ENCODE data around the gene BCL7B. TPM values are rescaled to one million over a fixed set of nuclear protein-coding genes. Genes with fewer than 3 reads are reported as not detected.
A peak's percentile ranks its signal among the peaks of the same experiment; 100 is the strongest.

The BCL7B gene
- total and polyA plus RNA-seq, 2 of the 13 experiments (the other 11 are each of a cell fraction or from before 2014, with no cell fraction given) = 24.3 to 38.2 TPM

DNA sequence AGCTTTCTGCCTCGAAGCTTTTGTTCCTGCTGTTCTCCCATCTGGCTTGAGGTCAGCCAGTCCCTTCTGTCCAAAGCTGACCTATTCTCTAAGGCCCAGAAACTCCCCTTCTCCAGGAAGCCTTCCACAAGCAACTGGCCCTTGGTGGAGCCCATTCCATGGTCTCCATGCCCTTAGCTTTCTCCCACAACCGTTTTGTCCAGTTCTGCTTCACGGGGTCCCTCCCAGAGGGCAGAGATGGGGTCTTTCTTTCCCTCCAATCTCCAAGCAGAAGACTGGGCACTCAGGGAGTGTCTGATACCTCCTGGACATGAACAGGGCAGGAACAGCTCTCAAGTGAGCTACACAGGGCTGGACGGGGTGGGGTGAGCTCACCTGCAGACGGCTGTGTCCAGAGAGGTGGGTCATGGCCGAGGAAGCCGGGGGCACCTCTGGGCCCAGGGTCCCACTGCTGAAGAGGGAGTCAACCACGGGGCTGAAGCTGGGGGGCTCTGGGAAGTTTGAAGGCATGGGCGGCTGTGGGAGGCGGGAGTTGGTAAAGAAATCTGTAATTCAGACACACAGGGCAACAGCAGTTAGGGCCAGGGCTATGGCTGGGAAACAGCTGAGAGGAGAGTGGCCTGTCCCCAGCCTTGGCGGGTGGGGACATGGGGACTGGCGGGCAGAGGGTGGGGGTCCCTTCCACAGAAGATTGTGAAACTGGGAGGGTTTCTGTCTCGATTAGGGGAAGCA lies 41.8 kb upstream of the BCL7B start (continued):
- TF ChIP-seq, protein P1, sequence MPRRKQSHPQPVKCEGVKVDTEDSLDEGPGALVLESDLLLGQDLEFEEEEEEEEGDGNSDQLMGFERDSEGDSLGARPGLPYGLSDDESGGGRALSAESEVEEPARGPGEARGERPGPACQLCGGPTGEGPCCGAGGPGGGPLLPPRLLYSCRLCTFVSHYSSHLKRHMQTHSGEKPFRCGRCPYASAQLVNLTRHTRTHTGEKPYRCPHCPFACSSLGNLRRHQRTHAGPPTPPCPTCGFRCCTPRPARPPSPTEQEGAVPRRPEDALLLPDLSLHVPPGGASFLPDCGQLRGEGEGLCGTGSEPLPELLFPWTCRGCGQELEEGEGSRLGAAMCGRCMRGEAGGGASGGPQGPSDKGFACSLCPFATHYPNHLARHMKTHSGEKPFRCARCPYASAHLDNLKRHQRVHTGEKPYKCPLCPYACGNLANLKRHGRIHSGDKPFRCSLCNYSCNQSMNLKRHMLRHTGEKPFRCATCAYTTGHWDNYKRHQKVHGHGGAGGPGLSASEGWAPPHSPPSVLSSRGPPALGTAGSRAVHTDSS (CRISPR knock-in tag; conservative IDR thresholded peaks at IDR 0.05) = no peak
- peak; percentile 100 for TF ChIP-seq AGO1 (IDR thresholded peaks at IDR 0.05; ENCODE audit: low read depth, low read length, poor library complexity, severe bottlenecking)
- TF ChIP-seq, protein P2, sequence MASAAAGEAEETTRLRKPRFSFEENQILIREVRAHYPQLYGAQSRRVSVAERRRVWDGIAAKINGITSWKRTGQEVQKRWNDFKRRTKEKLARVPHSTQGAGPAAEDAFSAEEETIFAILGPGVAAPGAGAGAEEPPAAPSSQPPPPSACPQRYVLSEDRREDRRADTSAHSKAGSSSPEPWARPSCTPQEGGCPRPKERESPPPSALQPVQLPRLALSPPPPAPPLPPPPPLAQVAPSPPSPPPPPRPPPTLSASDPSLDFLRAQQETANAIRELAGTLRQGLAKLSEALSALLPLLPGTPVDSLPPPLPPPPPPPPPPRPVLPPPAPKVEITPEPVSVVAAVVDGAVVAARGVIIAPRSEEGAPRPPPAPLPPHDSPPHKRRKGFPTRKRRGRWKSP (CRISPR knock-in tag; IDR thresholded peaks at IDR 0.05) = no peak
- 0 out of 2 replicates have a peak, but pooled peaks have one; percentile 13 for TF ChIP-seq NCOA2 (CRISPR knock-in tag; IDR thresholded peaks at IDR 0.05)
- no peak for TF ChIP-seq RORA (CRISPR knock-in tag; IDR thresholded peaks at IDR 0.05)
- TF ChIP-seq ZNF768 (CRISPR knock-in tag; IDR thresholded peaks at IDR 0.05) = peak; percentile 45; the same call in 1 of the 2 replicates
- TF ChIP-seq, protein P3, sequence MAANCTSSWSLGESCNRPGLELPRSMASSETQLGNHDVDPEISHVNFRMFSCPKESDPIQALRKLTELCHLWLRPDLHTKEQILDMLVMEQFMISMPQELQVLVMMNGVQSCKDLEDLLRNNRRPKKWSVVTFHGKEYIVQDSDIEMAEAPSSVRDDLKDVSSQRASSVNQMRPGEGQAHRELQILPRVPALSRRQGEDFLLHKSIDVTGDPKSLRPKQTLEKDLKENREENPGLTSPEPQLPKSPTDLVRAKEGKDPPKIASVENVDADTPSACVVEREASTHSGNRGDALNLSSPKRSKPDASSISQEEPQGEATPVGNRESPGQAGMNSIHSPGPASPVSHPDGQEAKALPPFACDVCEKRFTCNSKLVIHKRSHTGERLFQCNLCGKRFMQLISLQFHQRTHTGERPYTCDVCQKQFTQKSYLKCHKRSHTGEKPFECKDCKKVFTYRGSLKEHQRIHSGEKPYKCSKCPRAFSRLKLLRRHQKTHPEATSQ (CRISPR knock-in tag; IDR thresholded peaks at IDR 0.05; ENCODE audit: borderline replicate concordance) = 0 out of 2 replicates have a peak, but pooled peaks have one; percentile 68
- TF ChIP-seq AKAP8 (CRISPR knock-in tag; IDR thresholded peaks at IDR 0.05) = peak; percentile 79
- TF ChIP-seq SSRP1 (CRISPR knock-in tag; IDR thresholded peaks at IDR 0.05) = peak; percentile 98
- peak; percentile 45; the same call in 1 of the 2 replicates for TF ChIP-seq TOPORS (CRISPR knock-in tag; IDR thresholded peaks at IDR 0.05)
- 0 out of 2 replicates have a peak, but pooled peaks have one; percentile 16 for TF ChIP-seq GABPB1 (CRISPR knock-in tag; IDR thresholded peaks at IDR 0.05)
- no peak for TF ChIP-seq ZNF354B (CRISPR knock-in tag; IDR thresholded peaks at IDR 0.05)
- TF ChIP-seq SRSF4 (IDR thresholded peaks at IDR 0.05; ENCODE audit: low read depth, low read length, poor library complexity, severe bottlenecking) = peak; percentile 87
- TF ChIP-seq, protein P4, sequence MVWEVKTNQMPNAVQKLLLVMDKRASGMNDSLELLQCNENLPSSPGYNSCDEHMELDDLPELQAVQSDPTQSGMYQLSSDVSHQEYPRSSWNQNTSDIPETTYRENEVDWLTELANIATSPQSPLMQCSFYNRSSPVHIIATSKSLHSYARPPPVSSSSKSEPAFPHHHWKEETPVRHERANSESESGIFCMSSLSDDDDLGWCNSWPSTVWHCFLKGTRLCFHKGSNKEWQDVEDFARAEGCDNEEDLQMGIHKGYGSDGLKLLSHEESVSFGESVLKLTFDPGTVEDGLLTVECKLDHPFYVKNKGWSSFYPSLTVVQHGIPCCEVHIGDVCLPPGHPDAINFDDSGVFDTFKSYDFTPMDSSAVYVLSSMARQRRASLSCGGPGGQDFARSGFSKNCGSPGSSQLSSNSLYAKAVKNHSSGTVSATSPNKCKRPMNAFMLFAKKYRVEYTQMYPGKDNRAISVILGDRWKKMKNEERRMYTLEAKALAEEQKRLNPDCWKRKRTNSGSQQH (CRISPR knock-in tag; IDR thresholded peaks at IDR 0.05; ENCODE audit: low read depth) = no peak
- no peak for TF ChIP-seq RBFOX2 (IDR thresholded peaks at IDR 0.05; ENCODE audit: low read depth, low read length)
- TF ChIP-seq, protein P5, sequence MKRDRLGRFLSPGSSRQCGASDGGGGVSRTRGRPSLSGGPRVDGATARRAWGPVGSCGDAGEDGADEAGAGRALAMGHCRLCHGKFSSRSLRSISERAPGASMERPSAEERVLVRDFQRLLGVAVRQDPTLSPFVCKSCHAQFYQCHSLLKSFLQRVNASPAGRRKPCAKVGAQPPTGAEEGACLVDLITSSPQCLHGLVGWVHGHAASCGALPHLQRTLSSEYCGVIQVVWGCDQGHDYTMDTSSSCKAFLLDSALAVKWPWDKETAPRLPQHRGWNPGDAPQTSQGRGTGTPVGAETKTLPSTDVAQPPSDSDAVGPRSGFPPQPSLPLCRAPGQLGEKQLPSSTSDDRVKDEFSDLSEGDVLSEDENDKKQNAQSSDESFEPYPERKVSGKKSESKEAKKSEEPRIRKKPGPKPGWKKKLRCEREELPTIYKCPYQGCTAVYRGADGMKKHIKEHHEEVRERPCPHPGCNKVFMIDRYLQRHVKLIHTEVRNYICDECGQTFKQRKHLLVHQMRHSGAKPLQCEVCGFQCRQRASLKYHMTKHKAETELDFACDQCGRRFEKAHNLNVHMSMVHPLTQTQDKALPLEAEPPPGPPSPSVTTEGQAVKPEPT (CRISPR knock-in tag; IDR thresholded peaks at IDR 0.05; ENCODE audit: low read depth) = no peak
